ENCODE results near the gene IL3. TPM values are rescaled to one million over a fixed set of nuclear protein-coding genes. Genes with fewer than 3 reads are reported as not detected.

The IL3 gene
- total RNA-seq, 1 experiment from 2014 or later = not detected

DNA sequence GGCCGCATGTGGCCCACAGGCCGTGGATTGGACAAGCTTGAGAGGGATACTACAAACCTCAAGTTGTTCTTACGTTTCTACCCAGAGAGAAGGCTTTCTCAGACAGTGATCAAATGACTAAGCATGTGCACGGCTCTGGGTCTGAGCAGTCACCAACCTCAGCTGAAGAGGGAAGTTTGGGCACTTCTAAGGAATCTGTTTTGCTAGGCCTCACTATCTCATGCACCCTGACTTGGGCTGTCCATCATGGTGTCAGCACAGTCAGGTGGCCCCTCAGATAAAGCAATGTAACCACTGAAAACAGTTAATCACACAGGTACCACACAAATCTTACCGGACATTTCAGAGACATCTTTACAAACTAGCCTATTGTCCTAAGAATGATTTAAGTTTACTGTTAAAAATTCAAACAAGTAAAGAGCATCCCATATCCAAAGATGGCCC lies 37.7 kb downstream of the IL3 start:
- H3K9me3 Mint-ChIP-seq = no peaks in the 10 kb centered on the region
- CTCF ChIA-PET = no interaction called here
- DNase-seq (ENCODE audit: low spot score) = no peak
- no peak overlapping the region for H3K4me3 Mint-ChIP-seq
- H3K36me3 Mint-ChIP-seq = no peaks in the 10 kb centered on the region
- H3K27ac Mint-ChIP-seq = no peak overlapping the region
- TF ChIP-seq CBFB (CRISPR knock-in tag; IDR thresholded peaks at IDR 0.05; ENCODE audit: low read depth) (no peak), ZNF138 (CRISPR knock-in tag; conservative IDR thresholded peaks at IDR 0.05) (no peak), NFATC4 (CRISPR knock-in tag; IDR thresholded peaks at IDR 0.05) (no peak), SMAD4 (CRISPR knock-in tag; IDR thresholded peaks at IDR 0.05) (no peak)
- TF ChIP-seq, protein P1, sequence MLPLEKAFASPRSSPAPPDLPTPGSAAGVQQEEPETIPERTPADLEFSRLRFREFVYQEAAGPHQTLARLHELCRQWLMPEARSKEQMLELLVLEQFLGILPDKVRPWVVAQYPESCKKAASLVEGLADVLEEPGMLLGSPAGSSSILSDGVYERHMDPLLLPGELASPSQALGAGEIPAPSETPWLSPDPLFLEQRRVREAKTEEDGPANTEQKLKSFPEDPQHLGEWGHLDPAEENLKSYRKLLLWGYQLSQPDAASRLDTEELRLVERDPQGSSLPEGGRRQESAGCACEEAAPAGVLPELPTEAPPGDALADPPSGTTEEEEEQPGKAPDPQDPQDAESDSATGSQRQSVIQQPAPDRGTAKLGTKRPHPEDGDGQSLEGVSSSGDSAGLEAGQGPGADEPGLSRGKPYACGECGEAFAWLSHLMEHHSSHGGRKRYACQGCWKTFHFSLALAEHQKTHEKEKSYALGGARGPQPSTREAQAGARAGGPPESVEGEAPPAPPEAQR (CRISPR knock-in tag; IDR thresholded peaks at IDR 0.05) = no peak
- TF ChIP-seq, protein P2, sequence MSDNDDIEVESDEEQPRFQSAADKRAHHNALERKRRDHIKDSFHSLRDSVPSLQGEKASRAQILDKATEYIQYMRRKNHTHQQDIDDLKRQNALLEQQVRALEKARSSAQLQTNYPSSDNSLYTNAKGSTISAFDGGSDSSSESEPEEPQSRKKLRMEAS (CRISPR knock-in tag; IDR thresholded peaks at IDR 0.05) = no peak
- no peaks in the 10 kb centered on the region; the same call in 1 of the 2 replicates for H3K27me3 Mint-ChIP-seq (ENCODE audit: low read depth)
- ATAC-seq = no peak
- POLR2A ChIA-PET = no interaction called here
- no peaks in the 10 kb centered on the region for H3K4me1 Mint-ChIP-seq

- no peak for ATAC-seq
- Mint-ChIP-seq H3K27me3 (ENCODE audit: low read depth) (no peaks in the 10 kb centered on the region; the same call in 1 of the 2 replicates), H3K9me3 (no peaks in the 10 kb centered on the region), H3K4me1 (no peaks in the 10 kb centered on the region), H3K4me3 (no peak overlapping the region), H3K27ac (no peak overlapping the region), H3K36me3 (no peaks in the 10 kb centered on the region)
- POLR2A ChIA-PET = no interaction called here
- CTCF ChIA-PET = no interaction called here
- TF ChIP-seq NFYB (CRISPR knock-in tag; conservative IDR thresholded peaks at IDR 0.05; ENCODE audit: low read depth) = no peak
- TF ChIP-seq, protein P3, sequence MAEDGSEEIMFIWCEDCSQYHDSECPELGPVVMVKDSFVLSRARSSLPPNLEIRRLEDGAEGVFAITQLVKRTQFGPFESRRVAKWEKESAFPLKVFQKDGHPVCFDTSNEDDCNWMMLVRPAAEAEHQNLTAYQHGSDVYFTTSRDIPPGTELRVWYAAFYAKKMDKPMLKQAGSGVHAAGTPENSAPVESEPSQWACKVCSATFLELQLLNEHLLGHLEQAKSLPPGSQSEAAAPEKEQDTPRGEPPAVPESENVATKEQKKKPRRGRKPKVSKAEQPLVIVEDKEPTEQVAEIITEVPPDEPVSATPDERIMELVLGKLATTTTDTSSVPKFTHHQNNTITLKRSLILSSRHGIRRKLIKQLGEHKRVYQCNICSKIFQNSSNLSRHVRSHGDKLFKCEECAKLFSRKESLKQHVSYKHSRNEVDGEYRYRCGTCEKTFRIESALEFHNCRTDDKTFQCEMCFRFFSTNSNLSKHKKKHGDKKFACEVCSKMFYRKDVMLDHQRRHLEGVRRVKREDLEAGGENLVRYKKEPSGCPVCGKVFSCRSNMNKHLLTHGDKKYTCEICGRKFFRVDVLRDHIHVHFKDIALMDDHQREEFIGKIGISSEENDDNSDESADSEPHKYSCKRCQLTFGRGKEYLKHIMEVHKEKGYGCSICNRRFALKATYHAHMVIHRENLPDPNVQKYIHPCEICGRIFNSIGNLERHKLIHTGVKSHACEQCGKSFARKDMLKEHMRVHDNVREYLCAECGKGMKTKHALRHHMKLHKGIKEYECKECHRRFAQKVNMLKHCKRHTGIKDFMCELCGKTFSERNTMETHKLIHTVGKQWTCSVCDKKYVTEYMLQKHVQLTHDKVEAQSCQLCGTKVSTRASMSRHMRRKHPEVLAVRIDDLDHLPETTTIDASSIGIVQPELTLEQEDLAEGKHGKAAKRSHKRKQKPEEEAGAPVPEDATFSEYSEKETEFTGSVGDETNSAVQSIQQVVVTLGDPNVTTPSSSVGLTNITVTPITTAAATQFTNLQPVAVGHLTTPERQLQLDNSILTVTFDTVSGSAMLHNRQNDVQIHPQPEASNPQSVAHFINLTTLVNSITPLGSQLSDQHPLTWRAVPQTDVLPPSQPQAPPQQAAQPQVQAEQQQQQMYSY (CRISPR knock-in tag; IDR thresholded peaks at IDR 0.05) = no peak
- TF ChIP-seq, protein P4, sequence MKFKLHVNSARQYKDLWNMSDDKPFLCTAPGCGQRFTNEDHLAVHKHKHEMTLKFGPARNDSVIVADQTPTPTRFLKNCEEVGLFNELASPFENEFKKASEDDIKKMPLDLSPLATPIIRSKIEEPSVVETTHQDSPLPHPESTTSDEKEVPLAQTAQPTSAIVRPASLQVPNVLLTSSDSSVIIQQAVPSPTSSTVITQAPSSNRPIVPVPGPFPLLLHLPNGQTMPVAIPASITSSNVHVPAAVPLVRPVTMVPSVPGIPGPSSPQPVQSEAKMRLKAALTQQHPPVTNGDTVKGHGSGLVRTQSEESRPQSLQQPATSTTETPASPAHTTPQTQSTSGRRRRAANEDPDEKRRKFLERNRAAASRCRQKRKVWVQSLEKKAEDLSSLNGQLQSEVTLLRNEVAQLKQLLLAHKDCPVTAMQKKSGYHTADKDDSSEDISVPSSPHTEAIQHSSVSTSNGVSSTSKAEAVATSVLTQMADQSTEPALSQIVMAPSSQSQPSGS (CRISPR knock-in tag; IDR thresholded peaks at IDR 0.05; ENCODE audit: borderline replicate concordance, low read depth) = no peak
- TF ChIP-seq IRF2 (CRISPR knock-in tag; IDR thresholded peaks at IDR 0.05; ENCODE audit: borderline replicate concordance, low read depth) = no peak
- no peak for TF ChIP-seq ZNF232 (CRISPR knock-in tag; IDR thresholded peaks at IDR 0.05)
- no peak for TF ChIP-seq ZNF138 (CRISPR knock-in tag; conservative IDR thresholded peaks at IDR 0.05)
- TF ChIP-seq GTF2I (CRISPR knock-in tag; conservative IDR thresholded peaks at IDR 0.05) = no peak
- no peak for TF ChIP-seq ZNF425 (CRISPR knock-in tag; conservative IDR thresholded peaks at IDR 0.05)
- no peak for TF ChIP-seq ZNF317 (CRISPR knock-in tag; IDR thresholded peaks at IDR 0.05; ENCODE audit: borderline replicate concordance, low read depth)
- TF ChIP-seq JUN (CRISPR knock-in tag; IDR thresholded peaks at IDR 0.05) = no peak
- TF ChIP-seq ZNF281 (CRISPR knock-in tag; IDR thresholded peaks at IDR 0.05) = no peak
- no peak for TF ChIP-seq ZNF396 (CRISPR knock-in tag; IDR thresholded peaks at IDR 0.05; ENCODE audit: borderline replicate concordance)
- no peak for TF ChIP-seq TEAD4 (CRISPR knock-in tag; IDR thresholded peaks at IDR 0.05)
- TF ChIP-seq FOXP1 (CRISPR knock-in tag; IDR thresholded peaks at IDR 0.05; ENCODE audit: borderline replicate concordance) = no peak
- no peak for DNase-seq (ENCODE audit: low spot score)
Observed at GRCh38 chr5:132098621-132099020, 38.2 kb downstream of the IL3 start.

Measured in WTC11 (cell line).